Hepatocyte (in vitro differentiated cells): ENCODE results near the gene CRIP3. TPM values are rescaled to one million over a fixed set of nuclear protein-coding genes. Genes with fewer than 3 reads are reported as not detected.
A peak's percentile ranks its signal among the peaks of the same experiment; 100 is the strongest.

ENCODE experiments used
- DNase-seq: peaks from one replicate; pipeline ENCODE4 v3.0.0-alpha.2; 2016; ENCODE audit warnings: low spot score
- H2AFZ ChIP-seq: fragments of 200-600 bp; sonication (generic); 2 replicates; pipeline ENCODE4 v1.6.0; 2016; ENCODE audit warnings: antibody characterized with exemption, mild to moderate bottlenecking
- H3K27ac ChIP-seq: fragments of 200-600 bp; sonication (generic); 2 replicates; pipeline ENCODE4 v1.5.1; 2016; ENCODE audit warnings: mild to moderate bottlenecking
- H3K27me3 ChIP-seq: fragments of 200-600 bp; sonication (generic); 2 replicates; pipeline ENCODE4 v1.6.1; 2016
- H3K36me3 ChIP-seq: fragments of 200-600 bp; sonication (generic); replicated peaks from 2 replicates; pipeline ENCODE4 v1.5.1; 2016; ENCODE audit warnings: low read depth; ENCODE audit not compliant: insufficient read depth
- H3K4me1 ChIP-seq: fragments of 200-600 bp; sonication (generic); 2 replicates; pipeline ENCODE4 v1.5.1; 2016; ENCODE audit warnings: mild to moderate bottlenecking, moderate library complexity; ENCODE audit not compliant: insufficient read depth
- H3K4me2 ChIP-seq: fragments of 200-600 bp; sonication (generic); 2 replicates; pipeline ENCODE4 v1.6.0; 2016
- H3K4me3 ChIP-seq: fragments of 200-600 bp; sonication (generic); 2 replicates; pipeline ENCODE4 v1.5.1; 2016; ENCODE audit warnings: mild to moderate bottlenecking
- H3K79me2 ChIP-seq: fragments of 200-600 bp; sonication (generic); 2 replicates; pipeline ENCODE4 v1.6.0; 2017; ENCODE audit warnings: mild to moderate bottlenecking
- H3K9me2 ChIP-seq: fragments of 200-600 bp; sonication (generic); replicated peaks from 2 replicates; pipeline ENCODE4 v1.6.0; 2017; ENCODE audit warnings: mild to moderate bottlenecking; ENCODE audit not compliant: insufficient read depth
- H3K9me3 ChIP-seq: fragments of 200-600 bp; sonication (generic); 2 replicates; pipeline ENCODE4 v1.5.1; 2016; ENCODE audit warnings: low read depth, mild to moderate bottlenecking
- H4K20me1 ChIP-seq: fragments of 200-600 bp; sonication (generic); 2 replicates; pipeline ENCODE4 v1.6.0; 2016; ENCODE audit warnings: mild to moderate bottlenecking; ENCODE audit not compliant: insufficient read depth, poor library complexity, severe bottlenecking
- CTCF ChIP-seq: fragments of 200-600 bp; sonication (generic); IDR thresholded peaks from 2 replicates; pipeline ENCODE4 v1.5.1; 2016; ENCODE audit warnings: antibody characterized with exemption, mild to moderate bottlenecking; ENCODE audit not compliant: poor library complexity
- EZH2 ChIP-seq: fragments of 200-600 bp; sonication (generic); IDR thresholded peaks from 2 replicates; pipeline ENCODE4 v1.6.1; 2016; ENCODE audit warnings: antibody characterized with exemption, mild to moderate bottlenecking, borderline replicate concordance
- EZH2phosphoT487 ChIP-seq: fragments of 200-600 bp; sonication (generic); IDR thresholded peaks from one replicate; pipeline ENCODE4 v1.6.1; 2018; ENCODE audit warnings: antibody characterized with exemption, mild to moderate bottlenecking, low read depth, moderate library complexity; ENCODE audit not compliant: unreplicated experiment, severe bottlenecking
- WGBS: methylation state at CpG from one replicate; pipeline ENCODE4 v1.1.6; 2016; ENCODE audit warnings: low lambda C conversion rate; ENCODE audit errors: missing lambda C conversion rate; 5-methylcytosine and 5-hydroxymethylcytosine counted together
- polyA plus RNA-seq: library from polyadenylated mRNA; unstranded; fragments of >200 nt; fragmentation: Nextera tagmentation; extraction: Ambion mirVana; gene quantifications from 2 replicates; pipeline ENCODE4 v1.2.1, GENCODE V29; 2016
- total RNA-seq: library from RNA; depleted of rRNA; stranded (reverse); fragments of >200 nt; gene quantifications from 2 replicates; pipeline ENCODE4 v1.2.3, GENCODE V29; 2014

The CRIP3 gene
- total and polyA plus RNA-seq, 2 experiments from 2014 or later = 0.80 to 1.5 TPM

- Histone ChIP-seq H3K79me2 (no peaks in the 10 kb centered on the region), H2AFZ (no peak overlapping the region), H3K4me3 (no peak overlapping the region), H3K27me3 (no peaks in the 10 kb centered on the region), H3K4me2 (no peak overlapping the region), H3K9me3 (no peaks in the 10 kb centered on the region), H3K36me3 (no peaks in the 10 kb centered on the region), H3K4me1 (peaks cover 69% of the 10 kb centered on the region), H3K27ac (no peak overlapping the region), H3K9me2 (no peaks in the 10 kb centered on the region), H4K20me1 (no peaks in the 10 kb centered on the region)
- DNase-seq = no peak
- TF ChIP-seq CTCF = no peak
- no peak for TF ChIP-seq EZH2phosphoT487
- no peak for TF ChIP-seq EZH2
- WGBS = 67% methylated on average over 2 of the region's 2 CpGs
These were observed 34.9 kb downstream of the CRIP3 start for GRCh38 chr6:43273707-43274106.

- Histone ChIP-seq H3K36me3 (no peaks in the 10 kb centered on the region), H3K9me3 (no peaks in the 10 kb centered on the region), H3K4me1 (peaks cover 71% of the 10 kb centered on the region), H4K20me1 (no peaks in the 10 kb centered on the region), H2AFZ (no peak overlapping the region), H3K27me3 (no peaks in the 10 kb centered on the region), H3K9me2 (no peaks in the 10 kb centered on the region), H3K27ac (no peak overlapping the region), H3K79me2 (no peaks in the 10 kb centered on the region), H3K4me2 (no peak overlapping the region), H3K4me3 (no peak overlapping the region)
- no peak for TF ChIP-seq CTCF
- no peak for TF ChIP-seq EZH2phosphoT487
- TF ChIP-seq EZH2 = no peak
- no peak for DNase-seq
These were observed 36.7 kb downstream of the CRIP3 start for GRCh38 chr6:43271944-43272343.

GRCh38 chr6:43271103-43271815, 37.4 kb downstream of the CRIP3 start:
- Histone ChIP-seq H3K9me2 (no peaks in the 10 kb centered on the region), H3K9me3 (no peaks in the 10 kb centered on the region), H3K27me3 (no peaks in the 10 kb centered on the region), H3K4me3 (no peak overlapping the region), H3K4me1 (peaks cover 65% of the 10 kb centered on the region), H3K79me2 (no peaks in the 10 kb centered on the region), H2AFZ (no peak overlapping the region), H3K4me2 (no peak overlapping the region), H3K36me3 (no peaks in the 10 kb centered on the region), H4K20me1 (no peaks in the 10 kb centered on the region), H3K27ac (peak overlapping the region; percentile 92)
- DNase-seq = no peak
- no peak for TF ChIP-seq EZH2
- no peak for TF ChIP-seq EZH2phosphoT487
- no peak for TF ChIP-seq CTCF
- WGBS = 93% methylated on average over 8 of the region's 8 CpGs
